NT2/D1 (cell line): Measurements from ENCODE around the gene STK16.

ENCODE experiments used
- SUZ12 ChIP-seq: IDR thresholded peaks from 2 replicates; pipeline ENCODE4 v1.6.1; 2011; ENCODE audit not compliant: insufficient read length, insufficient read depth; ENCODE audit errors: extremely low read depth
- YY1 ChIP-seq: IDR thresholded peaks from 2 replicates; pipeline ENCODE4 v1.6.1; 2011; ENCODE audit not compliant: insufficient read length, insufficient read depth
- ZNF274 ChIP-seq: IDR thresholded peaks from 2 replicates; pipeline ENCODE4 v1.6.1; 2011; ENCODE audit warnings: mild to moderate bottlenecking, low read depth, low read length

DNA sequence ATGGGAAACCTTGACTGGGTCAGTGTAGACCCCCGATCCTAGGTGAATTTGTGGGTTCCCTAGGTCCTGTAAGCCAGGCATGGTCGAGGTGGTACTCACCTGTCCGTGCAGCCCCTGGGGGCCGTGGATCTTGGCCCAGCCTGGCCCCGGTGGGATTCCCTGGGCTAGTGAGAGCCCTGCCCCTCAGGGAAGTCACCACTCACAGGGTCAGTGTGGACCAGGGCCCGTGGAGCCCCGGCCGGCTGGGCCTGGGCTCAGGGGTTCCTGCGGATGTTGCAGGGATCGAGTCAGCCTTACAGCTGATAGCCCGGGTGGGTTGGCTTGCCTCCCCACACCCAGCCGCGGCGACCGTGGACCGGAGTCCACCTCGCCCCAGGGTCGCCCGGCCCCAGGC lies 16.4 kb upstream of the STK16 start:
- TF ChIP-seq ZNF274 = no peak
- TF ChIP-seq YY1 = no peak
- no peak for TF ChIP-seq SUZ12
